OCI-LY3 (cell line): ENCODE measurements around the gene MYO7A.

Experiments
- H2AFZ ChIP-seq: fragments of 200-600, 300-600 bp; shearing (Covaris generic); 2 replicates; pipeline ENCODE4 v1.6.0; 2014; ENCODE audit warnings: antibody characterized with exemption, low read depth, low read length
- H3K27ac ChIP-seq: fragments of 200-600, 300-600 bp; sonication (generic); 2 replicates; pipeline ENCODE4 v1.5.1; 2014; ENCODE audit warnings: mild to moderate bottlenecking, low read length, moderate library complexity, mixed read lengths
- H3K27me3 ChIP-seq: fragments of 200-600, 300-600 bp; sonication (generic); 2 replicates; pipeline ENCODE4 v1.6.1; 2014; ENCODE audit warnings: low read depth, low read length, mixed read lengths
- H3K36me3 ChIP-seq: fragments of 200-600, 300-600 bp; sonication (generic); replicated peaks from 2 replicates; pipeline ENCODE3; 2014; ENCODE audit warnings: low read depth, low read length, mixed read lengths
- H3K4me1 ChIP-seq: fragments of 300-600, 200-600 bp; sonication (generic); 2 replicates; pipeline ENCODE4 v1.6.1; 2014; ENCODE audit warnings: low read length, mixed read lengths
- H3K4me2 ChIP-seq: fragments of 200-600, 300-600 bp; sonication (generic); 2 replicates; pipeline ENCODE4 v1.6.1; 2014; ENCODE audit warnings: low read length, mixed read lengths
- H3K4me3 ChIP-seq: fragments of 300-600, 200-600 bp; sonication (generic); 2 replicates; pipeline ENCODE4 v1.5.1; 2014; ENCODE audit warnings: antibody characterized with exemption, mild to moderate bottlenecking, low read length, moderate library complexity
- H3K79me2 ChIP-seq: fragments of 300-600, 200-600 bp; shearing (Covaris generic); 2 replicates; pipeline ENCODE4 v1.6.1; 2014; ENCODE audit warnings: mild to moderate bottlenecking, low read length, mixed read lengths
- H3K9ac ChIP-seq: fragments of 300-600, 200-600 bp; shearing (Covaris generic); 2 replicates; pipeline ENCODE4 v1.6.0; 2014; ENCODE audit warnings: mild to moderate bottlenecking, low read length, moderate library complexity
- H3K9me3 ChIP-seq: fragments of 200-600, 300-600 bp; shearing (Covaris generic); 2 replicates; pipeline ENCODE4 v1.6.1; 2014; ENCODE audit warnings: low read length, mixed read lengths; ENCODE audit not compliant: insufficient read depth
- H4K20me1 ChIP-seq: fragments of 200-600, 300-600 bp; sonication (generic); 2 replicates; pipeline ENCODE4 v1.6.1; 2016; ENCODE audit warnings: low read length, mixed read lengths; ENCODE audit not compliant: insufficient read depth
- EZH2phosphoT487 ChIP-seq: fragments of 200-600 bp; shearing (Covaris generic); IDR thresholded peaks from 2 replicates; pipeline ENCODE4 v1.6.1; 2018; ENCODE audit warnings: antibody characterized with exemption, mixed run types, low read depth
- TF ChIP-seq, protein P1 (sequence below): fragments of 200-600, 300-600 bp; sonication (generic); IDR thresholded peaks from 2 replicates; pipeline ENCODE4 v1.5.1; 2014; ENCODE audit warnings: antibody characterized with exemption, low read length, low read depth

The MYO7A gene

DNA sequence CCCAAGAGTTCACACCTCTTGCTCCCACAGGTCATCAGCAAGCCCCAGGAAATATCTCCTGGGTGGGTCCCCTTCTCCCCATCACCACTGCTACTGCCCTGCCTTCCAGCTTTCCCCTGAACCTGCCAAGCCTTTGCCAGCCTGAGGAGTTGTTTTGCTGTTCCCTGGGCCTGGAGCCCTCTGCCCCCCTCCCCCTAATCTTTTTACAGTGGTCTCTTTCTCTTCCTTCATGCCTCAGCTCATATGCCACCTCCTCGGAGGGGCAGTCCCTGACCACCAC, 18.9 kb downstream of the MYO7A start:
- H3K27ac ChIP-seq, result no peak overlapping the region
- no peak overlapping the region for H3K9ac ChIP-seq
- no peaks in the 10 kb centered on the region for H4K20me1 ChIP-seq
- H3K4me2 ChIP-seq, result peak overlapping the region; percentile 75; the same call in 1 of the 2 replicates
- H2AFZ ChIP-seq, result no peak overlapping the region
- no peaks in the 10 kb centered on the region for H3K27me3 ChIP-seq
- peaks cover 25% of the 10 kb centered on the region for H3K4me1 ChIP-seq
- H3K36me3 ChIP-seq, result no peaks in the 10 kb centered on the region
- no peak for TF ChIP-seq EZH2phosphoT487
- TF ChIP-seq, protein P1, sequence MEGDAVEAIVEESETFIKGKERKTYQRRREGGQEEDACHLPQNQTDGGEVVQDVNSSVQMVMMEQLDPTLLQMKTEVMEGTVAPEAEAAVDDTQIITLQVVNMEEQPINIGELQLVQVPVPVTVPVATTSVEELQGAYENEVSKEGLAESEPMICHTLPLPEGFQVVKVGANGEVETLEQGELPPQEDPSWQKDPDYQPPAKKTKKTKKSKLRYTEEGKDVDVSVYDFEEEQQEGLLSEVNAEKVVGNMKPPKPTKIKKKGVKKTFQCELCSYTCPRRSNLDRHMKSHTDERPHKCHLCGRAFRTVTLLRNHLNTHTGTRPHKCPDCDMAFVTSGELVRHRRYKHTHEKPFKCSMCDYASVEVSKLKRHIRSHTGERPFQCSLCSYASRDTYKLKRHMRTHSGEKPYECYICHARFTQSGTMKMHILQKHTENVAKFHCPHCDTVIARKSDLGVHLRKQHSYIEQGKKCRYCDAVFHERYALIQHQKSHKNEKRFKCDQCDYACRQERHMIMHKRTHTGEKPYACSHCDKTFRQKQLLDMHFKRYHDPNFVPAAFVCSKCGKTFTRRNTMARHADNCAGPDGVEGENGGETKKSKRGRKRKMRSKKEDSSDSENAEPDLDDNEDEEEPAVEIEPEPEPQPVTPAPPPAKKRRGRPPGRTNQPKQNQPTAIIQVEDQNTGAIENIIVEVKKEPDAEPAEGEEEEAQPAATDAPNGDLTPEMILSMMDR, result no peak
- no peaks in the 10 kb centered on the region for H3K9me3 ChIP-seq
- H3K4me3 ChIP-seq, result 0 out of 2 replicates have a peak overlapping the region, but pooled peaks have one; percentile 75
- no peaks in the 10 kb centered on the region for H3K79me2 ChIP-seq

DNA sequence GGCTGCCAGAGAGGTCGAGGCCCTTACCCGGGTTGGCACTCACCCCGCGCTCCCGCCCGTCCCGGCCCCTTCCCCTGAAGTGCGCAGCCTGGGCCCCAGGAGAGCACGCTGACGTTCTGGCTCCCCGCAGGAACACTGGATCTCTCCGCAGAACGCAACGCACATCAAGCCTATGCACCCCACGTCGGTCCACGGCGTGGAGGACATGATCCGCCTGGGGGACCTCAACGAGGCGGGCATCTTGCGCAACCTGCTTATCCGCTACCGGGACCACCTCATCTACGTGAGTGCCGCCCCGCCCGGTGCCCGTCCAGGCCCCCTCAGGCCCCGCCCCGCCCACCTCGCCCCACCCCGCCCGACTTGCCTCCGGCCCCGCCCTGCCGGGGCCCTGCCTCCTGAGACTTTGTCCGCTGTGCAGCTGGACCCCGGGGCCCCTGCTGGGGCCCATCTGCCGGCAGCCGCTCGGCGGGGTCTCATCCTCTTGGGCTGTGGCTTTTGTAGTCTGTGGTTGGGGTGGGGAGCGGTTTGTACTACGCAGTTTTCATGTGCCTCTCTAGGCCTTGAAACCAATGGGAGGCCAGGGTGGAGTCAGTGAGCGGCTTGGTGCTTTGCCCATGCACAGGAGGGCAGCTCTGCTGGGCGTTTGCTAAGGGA, 19.7 kb downstream of the MYO7A start:
- H3K9ac ChIP-seq, result peak overlapping the region; percentile 42; the same call in 1 of the 2 replicates
- H4K20me1 ChIP-seq, result no peaks in the 10 kb centered on the region
- no peaks in the 10 kb centered on the region for H3K27me3 ChIP-seq
- no peak overlapping the region for H3K27ac ChIP-seq
- peak overlapping the region; percentile 75 for H3K4me3 ChIP-seq
- no peaks in the 10 kb centered on the region for H3K36me3 ChIP-seq
- H3K4me1 ChIP-seq, result peaks cover 19% of the 10 kb centered on the region
- H3K9me3 ChIP-seq, result no peaks in the 10 kb centered on the region
- TF ChIP-seq, protein P1, result no peak
- no peak for TF ChIP-seq EZH2phosphoT487
- H3K4me2 ChIP-seq, result peak overlapping the region; percentile 75
- H3K79me2 ChIP-seq, result no peaks in the 10 kb centered on the region
- H2AFZ ChIP-seq, result peak overlapping the region; percentile 96

GRCh38 chr11:77148963-77149715, 21.1 kb downstream of the MYO7A start:
- no peaks in the 10 kb centered on the region for H3K36me3 ChIP-seq
- H2AFZ ChIP-seq, result no peak overlapping the region
- H3K27ac ChIP-seq, result no peak overlapping the region
- no peak for TF ChIP-seq EZH2phosphoT487
- TF ChIP-seq, protein P1, result no peak
- no peaks in the 10 kb centered on the region for H4K20me1 ChIP-seq
- no peak overlapping the region for H3K4me3 ChIP-seq
- H3K27me3 ChIP-seq, result no peaks in the 10 kb centered on the region
- H3K9ac ChIP-seq, result no peak overlapping the region
- no peaks in the 10 kb centered on the region for H3K79me2 ChIP-seq
- H3K4me2 ChIP-seq, result no peak overlapping the region
- H3K4me1 ChIP-seq, result peaks cover 10% of the 10 kb centered on the region; the same call in 1 of the 2 replicates
- no peaks in the 10 kb centered on the region for H3K9me3 ChIP-seq

DNA sequence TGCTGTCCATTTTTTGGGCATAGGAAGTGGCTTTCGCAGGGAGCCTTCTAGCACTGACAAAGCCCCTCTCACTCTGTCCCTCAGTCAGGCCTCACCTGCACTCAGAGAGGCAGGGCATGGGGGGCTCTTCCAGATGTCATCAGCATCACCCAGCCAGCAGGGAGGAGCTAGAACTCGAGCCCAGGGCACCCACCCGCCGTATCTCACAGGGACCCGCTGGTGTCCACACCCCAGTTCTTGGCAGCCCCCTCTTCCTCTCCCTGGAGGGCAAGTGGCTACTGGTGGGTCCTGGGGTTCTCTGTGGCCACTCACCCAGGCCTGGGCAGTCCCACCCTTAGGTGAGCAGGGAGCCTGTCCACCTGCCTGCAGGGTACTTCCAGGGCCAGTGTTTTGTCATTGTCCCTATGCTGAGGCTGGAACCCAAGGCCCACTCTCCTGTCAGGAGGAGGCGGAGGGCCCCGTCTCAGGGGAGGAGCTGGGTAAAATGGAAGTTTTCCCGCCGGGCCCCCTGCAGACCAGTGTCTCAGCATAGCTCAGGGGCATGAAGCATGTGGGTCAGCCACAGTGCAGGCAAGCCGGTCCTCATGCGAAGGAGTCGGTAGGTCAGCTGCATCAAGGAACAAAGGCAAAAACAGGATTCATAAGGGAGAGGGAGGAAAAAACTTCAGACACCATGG, 21.8 kb downstream of the MYO7A start:
- no peak overlapping the region for H3K4me2 ChIP-seq
- no peak for TF ChIP-seq EZH2phosphoT487
- TF ChIP-seq, protein P1, result no peak
- H3K9ac ChIP-seq, result no peak overlapping the region
- no peak overlapping the region for H3K4me3 ChIP-seq
- no peaks in the 10 kb centered on the region for H3K27me3 ChIP-seq
- no peaks in the 10 kb centered on the region for H3K79me2 ChIP-seq
- no peak overlapping the region for H3K27ac ChIP-seq
- no peak overlapping the region for H2AFZ ChIP-seq
- H3K9me3 ChIP-seq, result no peaks in the 10 kb centered on the region
- H3K36me3 ChIP-seq, result no peaks in the 10 kb centered on the region
- H3K4me1 ChIP-seq, result peaks cover 10% of the 10 kb centered on the region; the same call in 1 of the 2 replicates
- no peaks in the 10 kb centered on the region for H4K20me1 ChIP-seq
